ENCODE measurements around the gene BEST1.

DNA sequence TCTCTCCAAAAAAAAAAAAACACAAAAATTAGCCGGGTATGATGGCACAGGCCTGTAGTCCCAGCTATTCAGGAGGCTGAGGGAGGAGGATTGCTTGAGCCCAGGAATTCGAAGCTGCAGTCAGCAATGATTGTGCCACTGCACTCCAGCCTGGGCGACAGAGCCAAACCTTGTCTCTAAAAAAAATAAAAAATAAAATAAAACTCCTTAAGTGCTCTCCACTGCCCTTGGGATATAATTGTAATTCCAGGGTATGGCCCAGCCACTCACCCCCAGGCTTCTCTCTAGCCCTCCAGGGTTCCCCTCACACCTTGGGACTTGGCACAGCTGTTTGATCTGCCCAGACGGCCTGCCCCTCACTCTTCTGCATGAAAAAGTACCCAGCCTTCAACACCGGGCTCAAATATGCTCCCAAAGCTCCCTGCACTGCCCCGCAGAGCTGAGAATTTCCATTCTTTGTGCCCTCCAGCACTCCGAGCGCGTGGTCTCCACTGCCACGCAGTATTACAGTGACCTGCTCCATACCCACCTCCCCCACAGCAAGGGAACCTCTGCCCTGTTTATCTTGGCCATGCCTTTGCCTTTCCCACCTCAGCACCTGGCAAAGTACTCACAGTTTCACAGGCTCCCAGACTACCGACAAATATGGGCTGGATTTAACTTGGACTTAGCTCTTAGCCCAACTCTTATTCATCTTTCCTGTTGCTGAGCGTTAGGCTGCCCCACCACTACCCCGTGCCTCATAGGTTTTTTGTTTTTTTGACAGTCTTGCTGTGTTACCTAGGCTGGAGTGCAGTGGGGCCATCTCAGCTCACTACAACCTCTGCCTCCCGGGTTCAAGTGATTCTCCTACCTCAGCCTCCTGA, 24.8 kb downstream of the BEST1 start:
- TF ChIP-seq EZH2phosphoT487 (IDR thresholded peaks at IDR 0.05; ENCODE audit: low read length) (no peak), EZH2 (optimal IDR thresholded peaks at IDR 0.05; ENCODE audit: low read depth, low read length) (no peak)
- TF ChIP-seq, protein P1, sequence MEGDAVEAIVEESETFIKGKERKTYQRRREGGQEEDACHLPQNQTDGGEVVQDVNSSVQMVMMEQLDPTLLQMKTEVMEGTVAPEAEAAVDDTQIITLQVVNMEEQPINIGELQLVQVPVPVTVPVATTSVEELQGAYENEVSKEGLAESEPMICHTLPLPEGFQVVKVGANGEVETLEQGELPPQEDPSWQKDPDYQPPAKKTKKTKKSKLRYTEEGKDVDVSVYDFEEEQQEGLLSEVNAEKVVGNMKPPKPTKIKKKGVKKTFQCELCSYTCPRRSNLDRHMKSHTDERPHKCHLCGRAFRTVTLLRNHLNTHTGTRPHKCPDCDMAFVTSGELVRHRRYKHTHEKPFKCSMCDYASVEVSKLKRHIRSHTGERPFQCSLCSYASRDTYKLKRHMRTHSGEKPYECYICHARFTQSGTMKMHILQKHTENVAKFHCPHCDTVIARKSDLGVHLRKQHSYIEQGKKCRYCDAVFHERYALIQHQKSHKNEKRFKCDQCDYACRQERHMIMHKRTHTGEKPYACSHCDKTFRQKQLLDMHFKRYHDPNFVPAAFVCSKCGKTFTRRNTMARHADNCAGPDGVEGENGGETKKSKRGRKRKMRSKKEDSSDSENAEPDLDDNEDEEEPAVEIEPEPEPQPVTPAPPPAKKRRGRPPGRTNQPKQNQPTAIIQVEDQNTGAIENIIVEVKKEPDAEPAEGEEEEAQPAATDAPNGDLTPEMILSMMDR (IDR thresholded peaks at IDR 0.05; ENCODE audit: low read length) = no peak
